Measurements from ENCODE around the gene PROS1.

GRCh38 chr3:93861017-93861416 lies 112.7 kb downstream of the PROS1 start:
- TF ChIP-seq, protein P1, sequence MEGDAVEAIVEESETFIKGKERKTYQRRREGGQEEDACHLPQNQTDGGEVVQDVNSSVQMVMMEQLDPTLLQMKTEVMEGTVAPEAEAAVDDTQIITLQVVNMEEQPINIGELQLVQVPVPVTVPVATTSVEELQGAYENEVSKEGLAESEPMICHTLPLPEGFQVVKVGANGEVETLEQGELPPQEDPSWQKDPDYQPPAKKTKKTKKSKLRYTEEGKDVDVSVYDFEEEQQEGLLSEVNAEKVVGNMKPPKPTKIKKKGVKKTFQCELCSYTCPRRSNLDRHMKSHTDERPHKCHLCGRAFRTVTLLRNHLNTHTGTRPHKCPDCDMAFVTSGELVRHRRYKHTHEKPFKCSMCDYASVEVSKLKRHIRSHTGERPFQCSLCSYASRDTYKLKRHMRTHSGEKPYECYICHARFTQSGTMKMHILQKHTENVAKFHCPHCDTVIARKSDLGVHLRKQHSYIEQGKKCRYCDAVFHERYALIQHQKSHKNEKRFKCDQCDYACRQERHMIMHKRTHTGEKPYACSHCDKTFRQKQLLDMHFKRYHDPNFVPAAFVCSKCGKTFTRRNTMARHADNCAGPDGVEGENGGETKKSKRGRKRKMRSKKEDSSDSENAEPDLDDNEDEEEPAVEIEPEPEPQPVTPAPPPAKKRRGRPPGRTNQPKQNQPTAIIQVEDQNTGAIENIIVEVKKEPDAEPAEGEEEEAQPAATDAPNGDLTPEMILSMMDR (IDR thresholded peaks at IDR 0.05): no peak
- no peak for TF ChIP-seq POLR2A (IDR thresholded peaks at IDR 0.05)
